GM13976 (cell line): ENCODE data around the gene SV2A.

Source experiments
- DNase-seq: peaks from one replicate; pipeline ENCODE4 v3.0.0; 2012; ENCODE audit warnings: low spot score
- in situ Hi-C: fragments of 300-500 bp; cut with MboI; formaldehyde crosslinking; loops from one replicate; pipeline ENCODE4 v1.12.0; 2022; ENCODE audit warnings: low sequenced_read_pairs, mixed read lengths, inconsistent platforms; ENCODE audit not compliant: unreplicated experiment
- TF ChIP-seq, protein P1 (sequence below): IDR thresholded peaks from 2 replicates; pipeline ENCODE4 v1.5.1; 2012; ENCODE audit warnings: borderline replicate concordance, mild to moderate bottlenecking; ENCODE audit not compliant: insufficient read depth; ENCODE audit errors: extremely low read depth, missing control alignments, control extremely low read depth

Gene SV2A

DNA sequence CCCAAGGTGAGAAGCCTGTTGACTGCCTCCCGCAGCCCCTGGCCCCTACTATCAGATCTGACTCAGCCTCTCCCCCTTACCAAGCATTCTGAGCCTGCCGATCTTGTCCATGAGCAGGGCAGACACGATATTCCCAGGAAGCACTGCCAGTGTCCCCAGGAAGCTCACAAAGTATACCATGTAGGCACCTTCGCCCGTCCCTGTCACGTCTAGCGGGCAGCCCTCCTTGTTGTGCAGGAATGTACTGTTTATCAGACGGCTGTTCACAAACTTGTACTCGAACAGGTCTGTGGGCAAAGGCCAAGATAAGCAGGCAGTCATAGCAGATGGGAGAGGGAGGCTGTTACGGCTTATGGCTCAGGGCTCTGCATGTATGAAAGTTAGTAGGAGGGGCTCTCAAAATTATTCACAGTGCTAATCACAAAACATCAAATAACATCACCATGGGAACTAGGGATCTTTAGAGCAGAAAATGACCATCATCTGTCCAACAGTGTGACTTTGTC, 11.0 kb downstream of the SV2A start:
- no peak for DNase-seq
- in situ Hi-C loops = no loop called here
- TF ChIP-seq, protein P1, sequence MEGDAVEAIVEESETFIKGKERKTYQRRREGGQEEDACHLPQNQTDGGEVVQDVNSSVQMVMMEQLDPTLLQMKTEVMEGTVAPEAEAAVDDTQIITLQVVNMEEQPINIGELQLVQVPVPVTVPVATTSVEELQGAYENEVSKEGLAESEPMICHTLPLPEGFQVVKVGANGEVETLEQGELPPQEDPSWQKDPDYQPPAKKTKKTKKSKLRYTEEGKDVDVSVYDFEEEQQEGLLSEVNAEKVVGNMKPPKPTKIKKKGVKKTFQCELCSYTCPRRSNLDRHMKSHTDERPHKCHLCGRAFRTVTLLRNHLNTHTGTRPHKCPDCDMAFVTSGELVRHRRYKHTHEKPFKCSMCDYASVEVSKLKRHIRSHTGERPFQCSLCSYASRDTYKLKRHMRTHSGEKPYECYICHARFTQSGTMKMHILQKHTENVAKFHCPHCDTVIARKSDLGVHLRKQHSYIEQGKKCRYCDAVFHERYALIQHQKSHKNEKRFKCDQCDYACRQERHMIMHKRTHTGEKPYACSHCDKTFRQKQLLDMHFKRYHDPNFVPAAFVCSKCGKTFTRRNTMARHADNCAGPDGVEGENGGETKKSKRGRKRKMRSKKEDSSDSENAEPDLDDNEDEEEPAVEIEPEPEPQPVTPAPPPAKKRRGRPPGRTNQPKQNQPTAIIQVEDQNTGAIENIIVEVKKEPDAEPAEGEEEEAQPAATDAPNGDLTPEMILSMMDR = no peak

DNA sequence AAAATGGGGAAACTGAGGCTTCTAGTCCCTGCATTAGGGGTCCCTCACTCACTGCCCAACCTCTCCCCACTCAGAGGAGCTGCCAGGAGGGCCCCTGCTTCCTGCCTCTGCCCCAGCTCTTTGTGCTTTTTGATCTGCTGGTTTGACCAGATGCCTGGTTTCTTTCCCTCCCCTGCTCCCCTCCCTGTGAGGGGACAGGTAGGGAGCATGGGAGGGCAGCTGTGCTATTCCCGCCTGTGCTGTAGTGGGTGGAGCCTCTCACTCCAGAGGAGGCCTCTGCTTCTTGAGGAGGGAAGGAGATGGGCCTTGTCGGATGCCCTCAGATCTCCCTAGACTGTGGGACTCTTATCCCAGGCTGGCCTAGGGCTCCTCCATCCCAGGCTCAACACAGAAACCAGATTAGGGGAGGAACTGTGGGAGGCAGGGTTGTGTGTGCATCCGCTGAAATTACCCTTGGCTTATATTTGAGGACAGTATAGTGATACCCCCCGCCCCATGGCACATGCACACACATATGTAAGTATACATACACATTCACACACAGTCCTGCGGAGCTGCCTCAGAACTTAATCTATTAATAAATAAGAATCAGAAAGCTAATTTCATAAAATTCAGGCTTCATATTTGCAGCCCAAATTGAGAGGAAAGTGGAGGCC, 13.7 kb downstream of the SV2A start:
- TF ChIP-seq, protein P1 = no peak
- no peak for DNase-seq
- in situ Hi-C loops = no loop called here

DNA sequence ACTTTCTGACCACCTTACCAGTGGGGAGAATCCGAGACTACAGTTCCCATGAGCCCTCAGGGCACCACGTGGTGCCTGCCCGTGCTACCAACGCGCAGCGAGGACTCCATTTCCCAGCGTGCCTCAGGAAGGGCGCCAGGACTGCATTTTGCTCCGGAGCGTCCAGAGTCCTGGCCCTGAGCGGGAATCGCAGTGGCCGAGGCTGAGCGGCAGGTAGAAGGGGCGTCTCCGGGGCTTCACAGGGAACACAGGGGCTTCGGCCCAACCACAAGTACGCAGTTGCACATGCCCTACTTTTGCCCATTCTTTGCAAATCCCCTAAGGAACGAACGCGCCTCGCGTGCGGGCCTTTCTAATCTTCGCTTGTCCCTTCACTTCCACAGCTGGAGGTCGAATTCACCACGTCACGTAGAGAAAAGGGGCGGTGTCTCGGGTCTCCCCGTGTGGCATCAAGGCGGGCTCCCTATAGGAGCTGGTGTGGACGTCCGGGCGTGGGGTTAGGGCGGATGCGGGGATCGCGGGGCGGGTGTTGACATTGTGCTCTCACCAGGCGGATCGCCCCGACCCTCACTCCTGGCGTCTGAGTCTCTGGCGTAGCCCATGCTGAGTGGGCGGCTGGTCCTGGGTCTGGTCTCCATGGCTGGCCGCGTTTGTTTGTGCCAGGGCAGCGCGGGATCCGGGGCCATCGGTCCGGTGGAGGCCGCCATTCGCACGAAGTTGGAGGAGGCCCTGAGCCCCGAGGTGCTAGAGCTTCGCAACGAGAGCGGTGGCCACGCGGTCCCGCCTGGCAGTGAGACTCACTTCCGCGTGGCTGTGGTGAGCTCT, 18.0 kb downstream of the SV2A start, which contains the start of gene BOLA1:
BOLA1 (plus strand) TSS at position 109 of the 825 bp plus-strand sequence; CDS start at position 601, 492 bp downstream.
- in situ Hi-C loops = loop anchor here (10.0 kb wide), 1 partner anchor 155 kb away; no protein-coding TSS in a partner anchor

DNA sequence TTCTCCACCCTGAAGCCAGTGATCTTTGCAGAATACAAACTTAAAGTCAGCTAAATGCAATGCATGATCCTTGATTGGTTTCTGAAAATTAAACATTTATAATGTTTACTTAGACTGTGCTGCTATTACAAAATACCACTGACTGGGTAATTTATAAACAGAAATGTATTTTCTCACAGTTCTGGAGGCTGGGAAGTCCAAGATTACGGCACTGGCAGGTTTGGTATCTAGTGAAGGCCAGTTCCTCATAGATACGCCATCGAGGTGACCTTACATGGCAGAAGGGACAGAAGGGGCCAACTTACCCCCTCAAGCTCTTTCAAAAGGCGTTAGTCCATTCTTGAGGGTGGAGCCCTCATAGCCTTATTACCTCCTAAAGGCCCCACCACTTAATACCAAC, 21.1 kb downstream of the SV2A start:
- TF ChIP-seq, protein P1 = no peak
- no peak for DNase-seq
- in situ Hi-C loops = loop anchor here (10.0 kb wide), 1 partner anchor 158 kb away; no protein-coding TSS in a partner anchor

More for the DNA sequence above, 18.0 kb downstream of the SV2A start, which contains the start of gene BOLA1:
- DNase-seq = peak; percentile 95
- TF ChIP-seq, protein P1 = no peak

DNA sequence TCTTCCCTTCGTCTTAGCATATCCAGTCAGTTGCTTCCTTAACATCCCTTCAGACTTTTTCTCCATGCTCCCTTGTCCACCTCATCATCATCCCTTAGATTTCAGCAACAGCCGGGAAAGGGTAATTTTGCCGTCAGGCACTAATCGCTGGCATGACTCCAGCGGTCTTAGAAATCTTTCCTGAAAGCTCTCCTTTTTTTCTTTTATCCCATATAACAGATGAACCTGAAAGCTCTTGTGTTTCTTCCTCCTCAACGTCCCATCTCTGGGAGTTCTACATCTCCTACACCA, 28.7 kb downstream of the SV2A start:
- TF ChIP-seq, protein P1 = no peak
- in situ Hi-C loops = no loop called here
- DNase-seq = no peak

DNA sequence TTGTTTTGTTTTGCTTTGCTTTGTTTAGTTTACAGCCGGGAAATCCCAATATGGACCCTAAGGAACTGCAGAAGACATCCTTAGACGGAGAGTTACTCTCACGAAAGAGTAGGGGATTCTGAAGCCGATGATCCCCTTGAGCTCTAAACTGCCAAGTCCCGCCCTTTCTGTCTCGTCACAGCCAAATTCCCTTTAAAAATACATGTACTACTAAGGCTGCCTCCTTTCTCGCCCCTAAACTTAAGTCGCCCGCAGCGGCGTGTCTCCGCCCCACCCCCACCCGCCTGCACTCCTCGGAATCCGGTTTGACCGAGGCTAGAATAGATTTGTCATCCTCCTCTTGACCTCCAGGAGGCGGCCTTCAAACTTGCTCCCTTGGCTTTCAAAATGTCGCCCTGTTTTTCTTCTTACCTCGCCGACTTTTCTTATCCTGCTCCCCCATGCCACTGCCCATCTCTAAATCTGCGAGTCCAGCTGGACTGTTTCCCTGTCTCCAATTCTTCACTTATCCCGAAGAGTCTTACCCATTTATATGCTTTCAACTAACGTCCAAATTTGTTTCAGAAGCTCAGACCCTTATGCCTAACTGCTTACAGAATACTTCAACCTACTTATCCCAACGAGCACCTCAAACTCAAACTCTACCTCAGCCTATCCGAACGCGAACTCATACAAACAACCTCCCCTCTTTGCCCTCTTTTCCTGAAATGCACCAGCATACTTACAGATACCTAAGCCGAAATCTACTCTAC, 29.2 kb downstream of the SV2A start:
- in situ Hi-C loops = no loop called here
- DNase-seq = peak; percentile 81
- TF ChIP-seq, protein P1 = peak; percentile 61
